Measurements from ENCODE around the gene CIB1. TPM values are rescaled to one million over a fixed set of nuclear protein-coding genes. Genes with fewer than 3 reads are reported as not detected.

CIB1 gene
- total and polyA plus RNA-seq, 10 of the 15 experiments (the other 5 are each of a cell fraction or from before 2014, with no cell fraction given), result 10.8 to 155 (median 81.9) TPM

DNA sequence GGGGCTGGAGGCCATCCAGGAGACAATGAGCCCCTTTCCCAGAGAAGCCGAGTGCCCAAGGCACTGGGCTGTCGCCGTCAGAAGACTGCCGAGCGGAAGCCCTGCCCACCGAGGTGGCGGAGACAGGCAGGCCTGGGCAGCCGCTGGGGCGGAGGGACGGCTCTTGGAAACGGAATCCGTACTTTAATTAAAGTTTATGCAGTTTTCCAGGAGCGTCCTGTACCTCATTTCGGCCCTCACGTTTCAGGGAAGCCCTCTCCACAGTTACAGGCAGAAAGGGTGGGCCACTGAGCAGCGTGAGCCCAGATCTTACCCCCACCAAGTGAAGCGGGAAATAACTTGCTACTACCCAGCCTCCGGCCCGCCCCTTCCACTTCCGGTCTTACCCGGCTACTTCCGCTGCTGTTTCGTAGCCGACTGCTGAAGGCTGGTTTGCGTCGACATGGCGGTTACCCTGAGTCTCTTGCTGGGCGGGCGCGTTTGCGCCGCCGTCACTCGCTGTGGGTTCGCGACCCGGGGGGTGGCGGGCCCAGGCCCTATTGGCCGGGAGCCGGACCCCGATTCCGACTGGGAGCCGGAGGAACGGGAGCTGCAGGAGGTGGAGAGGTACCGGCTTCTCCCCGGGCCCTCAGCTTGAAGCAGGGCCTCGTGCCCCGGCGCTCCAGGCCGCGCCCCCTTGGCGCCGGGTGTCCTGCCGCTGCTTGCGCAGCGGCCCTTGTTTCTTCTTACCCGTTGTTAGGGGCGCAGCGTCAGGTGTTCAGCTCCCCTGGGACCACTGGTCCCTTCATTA lies 31.7 kb upstream of the CIB1 start, which contains the start of gene NGRN (continued):
- TF ChIP-seq ZNF687 (IDR thresholded peaks at IDR 0.05) (peak; percentile 89), SMAD5 (IDR thresholded peaks at IDR 0.05; ENCODE audit: low read depth) (peak; percentile 85), MYB (IDR thresholded peaks at IDR 0.05; ENCODE audit: borderline replicate concordance, low read depth, low read length) (no peak), BHLHE40 (IDR thresholded peaks at IDR 0.05; ENCODE audit: borderline replicate concordance in 1 of 2, low read depth in 2 of 2, low read length in 1 of 2) (peak in 1 of 2 experiments; percentile 66; a peak in 1 of 4 replicates), KAT2A (conservative IDR thresholded peaks at IDR 0.05; ENCODE audit: control insufficient read depth, low read depth, low read length) (no peak), SUZ12 (IDR thresholded peaks at IDR 0.05; ENCODE audit: unreplicated experiment) (no peak), HDGF (IDR thresholded peaks at IDR 0.05) (no peak), POU2F2 (IDR thresholded peaks at IDR 0.05; ENCODE audit: borderline replicate concordance, low read depth, low read length) (0 out of 3 replicates have a peak, but pooled peaks have one; percentile 68), NFYB (IDR thresholded peaks at IDR 0.05; ENCODE audit: insufficient read depth, low read depth, low read length) (no peak), NBN (IDR thresholded peaks at IDR 0.05) (peak; percentile 61; the same call in 1 of the 2 replicates), TCF3 (IDR thresholded peaks at IDR 0.05; ENCODE audit: borderline replicate concordance, insufficient read depth, low read depth, low read length) (0 out of 2 replicates have a peak, but pooled peaks have one; percentile 22), RFX5 (IDR thresholded peaks at IDR 0.05; ENCODE audit: low read depth, low read length) (no peak), YBX1 (IDR thresholded peaks at IDR 0.05) (no peak), ESRRA (IDR thresholded peaks at IDR 0.05; ENCODE audit: low read length) (no peak), MYC (IDR thresholded peaks at IDR 0.05; ENCODE audit: insufficient read depth, insufficient read length, insufficient replicate concordance, low read length, severe bottlenecking) (peak; percentile 54), PML (IDR thresholded peaks at IDR 0.05; ENCODE audit: low read length) (peak; percentile 96), NKRF (conservative IDR thresholded peaks at IDR 0.05) (peak; percentile 95), NR2F1 (conservative IDR thresholded peaks at IDR 0.05) (peak; percentile 60), CHD4 (IDR thresholded peaks at IDR 0.05) (no peak), NRF1 (conservative IDR thresholded peaks at IDR 0.05; ENCODE audit: low read depth, low read length) (no peak), SP1 (IDR thresholded peaks at IDR 0.05; ENCODE audit: low read depth, low read length) (no peak), SMC3 (IDR thresholded peaks at IDR 0.05; ENCODE audit: borderline replicate concordance, low read length) (peak; percentile 16; the same call in 1 of the 2 replicates)
- TF ChIP-seq, protein P1, sequence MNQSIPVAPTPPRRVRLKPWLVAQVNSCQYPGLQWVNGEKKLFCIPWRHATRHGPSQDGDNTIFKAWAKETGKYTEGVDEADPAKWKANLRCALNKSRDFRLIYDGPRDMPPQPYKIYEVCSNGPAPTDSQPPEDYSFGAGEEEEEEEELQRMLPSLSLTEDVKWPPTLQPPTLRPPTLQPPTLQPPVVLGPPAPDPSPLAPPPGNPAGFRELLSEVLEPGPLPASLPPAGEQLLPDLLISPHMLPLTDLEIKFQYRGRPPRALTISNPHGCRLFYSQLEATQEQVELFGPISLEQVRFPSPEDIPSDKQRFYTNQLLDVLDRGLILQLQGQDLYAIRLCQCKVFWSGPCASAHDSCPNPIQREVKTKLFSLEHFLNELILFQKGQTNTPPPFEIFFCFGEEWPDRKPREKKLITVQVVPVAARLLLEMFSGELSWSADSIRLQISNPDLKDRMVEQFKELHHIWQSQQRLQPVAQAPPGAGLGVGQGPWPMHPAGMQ (IDR thresholded peaks at IDR 0.05; ENCODE audit: borderline replicate concordance), result no peak
